ENCODE data around the gene NELL1.

The NELL1 gene

GRCh38 chr11:21179770-21180169 lies 510.4 kb downstream of the NELL1 start:
- no peak for ATAC-seq (ENCODE audit: low read depth)
- Histone ChIP-seq H3K36me3 (ENCODE audit: low read depth) (no peaks in the 10 kb centered on the region), H3K27ac (ENCODE audit: poor library complexity, severe bottlenecking) (no peak overlapping the region), H3K4me3 (ENCODE audit: severe bottlenecking) (no peak overlapping the region), H3K4me1 (ENCODE audit: insufficient read depth, poor library complexity, severe bottlenecking) (no peaks in the 10 kb centered on the region), H3K27me3 (ENCODE audit: insufficient read depth, poor library complexity, severe bottlenecking) (no peaks in the 10 kb centered on the region), H3K9me3 (ENCODE audit: severe bottlenecking) (no peaks in the 10 kb centered on the region)
- DNase-seq (ENCODE audit: low spot score), result no peak
- no peak for TF ChIP-seq CTCF (IDR thresholded peaks at IDR 0.05; ENCODE audit: poor library complexity, severe bottlenecking)

- no peaks in the 10 kb centered on the region for H3K4me1 ChIP-seq (ENCODE audit: insufficient read depth, poor library complexity, severe bottlenecking)
- ATAC-seq (ENCODE audit: low read depth) (no peak), DNase-seq (ENCODE audit: low spot score) (no peak)
- no peaks in the 10 kb centered on the region for H3K27me3 ChIP-seq (ENCODE audit: insufficient read depth, poor library complexity, severe bottlenecking)
- H3K36me3 ChIP-seq (ENCODE audit: low read depth), result no peaks in the 10 kb centered on the region
- TF ChIP-seq CTCF (IDR thresholded peaks at IDR 0.05; ENCODE audit: poor library complexity, severe bottlenecking), result no peak
- no peak overlapping the region for H3K4me3 ChIP-seq (ENCODE audit: severe bottlenecking)
- H3K27ac ChIP-seq (ENCODE audit: poor library complexity, severe bottlenecking), result no peak overlapping the region
- H3K9me3 ChIP-seq (ENCODE audit: severe bottlenecking), result no peaks in the 10 kb centered on the region
Observed at GRCh38 chr11:21180182-21180581, 510.8 kb downstream of the NELL1 start.

GRCh38 chr11:21185959-21186358 lies 516.6 kb downstream of the NELL1 start:
- no peaks in the 10 kb centered on the region for H3K36me3 ChIP-seq (ENCODE audit: low read depth)
- TF ChIP-seq CTCF (IDR thresholded peaks at IDR 0.05; ENCODE audit: poor library complexity, severe bottlenecking), result no peak
- DNase-seq (ENCODE audit: low spot score) (no peak), ATAC-seq (ENCODE audit: low read depth) (no peak)
- no peaks in the 10 kb centered on the region for H3K9me3 ChIP-seq (ENCODE audit: severe bottlenecking)
- H3K27ac ChIP-seq (ENCODE audit: poor library complexity, severe bottlenecking), result no peak overlapping the region
- no peaks in the 10 kb centered on the region for H3K27me3 ChIP-seq (ENCODE audit: insufficient read depth, poor library complexity, severe bottlenecking)
- H3K4me1 ChIP-seq (ENCODE audit: insufficient read depth, poor library complexity, severe bottlenecking), result no peaks in the 10 kb centered on the region
- no peak overlapping the region for H3K4me3 ChIP-seq (ENCODE audit: severe bottlenecking)

- Histone ChIP-seq H3K4me1 (ENCODE audit: insufficient read depth, poor library complexity, severe bottlenecking) (no peaks in the 10 kb centered on the region), H3K27me3 (ENCODE audit: insufficient read depth, poor library complexity, severe bottlenecking) (no peaks in the 10 kb centered on the region), H3K4me3 (ENCODE audit: severe bottlenecking) (no peak overlapping the region), H3K36me3 (ENCODE audit: low read depth) (no peaks in the 10 kb centered on the region), H3K27ac (ENCODE audit: poor library complexity, severe bottlenecking) (no peak overlapping the region), H3K9me3 (ENCODE audit: severe bottlenecking) (no peaks in the 10 kb centered on the region)
- TF ChIP-seq CTCF (IDR thresholded peaks at IDR 0.05; ENCODE audit: poor library complexity, severe bottlenecking), result no peak
- ATAC-seq (ENCODE audit: low read depth) (no peak), DNase-seq (ENCODE audit: low spot score) (no peak)
Observed at GRCh38 chr11:21190181-21190580, 520.8 kb downstream of the NELL1 start.

GRCh38 chr11:21195995-21196394 lies 526.6 kb downstream of the NELL1 start:
- no peaks in the 10 kb centered on the region for H3K9me3 ChIP-seq (ENCODE audit: severe bottlenecking)
- H3K27ac ChIP-seq (ENCODE audit: poor library complexity, severe bottlenecking), result no peak overlapping the region
- no peak for ATAC-seq (ENCODE audit: low read depth)
- H3K4me3 ChIP-seq (ENCODE audit: severe bottlenecking), result no peak overlapping the region
- H3K36me3 ChIP-seq (ENCODE audit: low read depth), result no peaks in the 10 kb centered on the region
- TF ChIP-seq CTCF (IDR thresholded peaks at IDR 0.05; ENCODE audit: poor library complexity, severe bottlenecking), result no peak
- DNase-seq (ENCODE audit: low spot score), result no peak
- H3K4me1 ChIP-seq (ENCODE audit: insufficient read depth, poor library complexity, severe bottlenecking), result no peaks in the 10 kb centered on the region
- H3K27me3 ChIP-seq (ENCODE audit: insufficient read depth, poor library complexity, severe bottlenecking), result no peaks in the 10 kb centered on the region

All from RWPE2 (cell line).